ENCODE data around the gene FAM177B. TPM values are rescaled to one million over a fixed set of nuclear protein-coding genes. Genes with fewer than 3 reads are reported as not detected.

FAM177B gene
- total RNA-seq, 1 experiment from 2014 or later = not detected

- Mint-ChIP-seq H3K27ac (ENCODE audit: unreplicated experiment) (peak overlapping the region; percentile 94), H3K9me3 (ENCODE audit: low read depth, unreplicated experiment) (no peaks in the 10 kb centered on the region), H3K4me3 (ENCODE audit: low read depth, unreplicated experiment) (peak overlapping the region; percentile 93), H3K27me3 (ENCODE audit: unreplicated experiment) (no peaks in the 10 kb centered on the region), H3K36me3 (ENCODE audit: insufficient read depth, unreplicated experiment) (peaks cover 52% of the 10 kb centered on the region), H3K4me1 (ENCODE audit: low read depth, unreplicated experiment) (peaks cover 26% of the 10 kb centered on the region)
- peak; percentile 94 for DNase-seq
- TF ChIP-seq CTCF (IDR thresholded peaks at IDR 0.05; ENCODE audit: unreplicated experiment) = no peak
- BruUV-seq (replicated peaks) = TSS peak; percentile 36
- intact Hi-C loops (cut with micrococcal nuclease; ENCODE audit: unreplicated experiment) = loop anchor here (10.0 kb wide), 1 partner anchor 249 kb away; no protein-coding TSS in a partner anchor
- CTCF ChIA-PET = interaction anchor here (0.7 to 1.0 kb wide), 2 partner anchors 24 to 1625 kb away, joined by 3 read pairs; partner anchors contain the start of gene FAM177B
These were observed 23.7 kb upstream of the FAM177B start for GRCh38 chr1:222713091-222713961.

GRCh38 chr1:222716393-222716792, 20.6 kb upstream of the FAM177B start:
- no peak for TF ChIP-seq CTCF (IDR thresholded peaks at IDR 0.05; ENCODE audit: unreplicated experiment)
- intact Hi-C loops (cut with micrococcal nuclease; ENCODE audit: unreplicated experiment) = loop anchor here (10.0 kb wide), 1 partner anchor 252 kb away; no protein-coding TSS in a partner anchor
- no peak for DNase-seq
- Mint-ChIP-seq H3K36me3 (ENCODE audit: insufficient read depth, unreplicated experiment) (peaks cover 62% of the 10 kb centered on the region), H3K27ac (ENCODE audit: unreplicated experiment) (no peak overlapping the region), H3K4me1 (ENCODE audit: low read depth, unreplicated experiment) (peaks cover 7% of the 10 kb centered on the region), H3K4me3 (ENCODE audit: low read depth, unreplicated experiment) (no peak overlapping the region), H3K27me3 (ENCODE audit: unreplicated experiment) (no peaks in the 10 kb centered on the region), H3K9me3 (ENCODE audit: low read depth, unreplicated experiment) (no peaks in the 10 kb centered on the region)
- no TSS peak for BruUV-seq (replicated peaks)
- CTCF ChIA-PET = no interaction called here

- Mint-ChIP-seq H3K27ac (ENCODE audit: unreplicated experiment) (no peak overlapping the region), H3K9me3 (ENCODE audit: low read depth, unreplicated experiment) (no peaks in the 10 kb centered on the region), H3K36me3 (ENCODE audit: insufficient read depth, unreplicated experiment) (peaks cover 58% of the 10 kb centered on the region), H3K27me3 (ENCODE audit: unreplicated experiment) (no peaks in the 10 kb centered on the region), H3K4me3 (ENCODE audit: low read depth, unreplicated experiment) (no peak overlapping the region), H3K4me1 (ENCODE audit: low read depth, unreplicated experiment) (no peaks in the 10 kb centered on the region)
- intact Hi-C loops (cut with micrococcal nuclease; ENCODE audit: unreplicated experiment) = no loop called here
- CTCF ChIA-PET = no interaction called here
- BruUV-seq (replicated peaks) = no TSS peak
- no peak for TF ChIP-seq CTCF (IDR thresholded peaks at IDR 0.05; ENCODE audit: unreplicated experiment)
- DNase-seq = no peak
These were observed 8.3 kb upstream of the FAM177B start for GRCh38 chr1:222728746-222729145.

DNA sequence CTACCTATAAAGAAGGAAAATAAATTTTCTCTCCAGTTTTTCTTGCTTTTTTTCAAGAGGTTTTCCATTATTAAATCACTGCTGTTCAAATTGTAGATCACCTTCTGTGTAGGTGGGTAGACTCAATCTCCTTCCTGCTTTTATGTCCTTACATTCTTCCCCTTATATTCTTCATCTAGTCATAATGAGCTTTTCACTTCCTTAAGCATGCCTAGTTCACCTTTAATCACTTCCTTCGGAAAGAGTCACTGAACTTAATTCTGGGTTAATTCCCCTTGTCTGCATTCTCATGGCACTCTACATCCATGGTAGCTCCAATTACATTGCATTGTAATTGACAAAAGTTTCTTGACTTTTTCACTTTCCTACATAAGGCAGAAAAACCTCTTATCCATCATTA, 6.1 kb upstream of the FAM177B start:
- Mint-ChIP-seq H3K9me3 (ENCODE audit: low read depth, unreplicated experiment) (no peaks in the 10 kb centered on the region), H3K27me3 (ENCODE audit: unreplicated experiment) (no peaks in the 10 kb centered on the region), H3K4me1 (ENCODE audit: low read depth, unreplicated experiment) (no peaks in the 10 kb centered on the region), H3K4me3 (ENCODE audit: low read depth, unreplicated experiment) (no peak overlapping the region), H3K36me3 (ENCODE audit: insufficient read depth, unreplicated experiment) (peaks cover 43% of the 10 kb centered on the region), H3K27ac (ENCODE audit: unreplicated experiment) (no peak overlapping the region)
- BruUV-seq (replicated peaks) = no TSS peak
- CTCF ChIA-PET = no interaction called here
- no peak for DNase-seq
- intact Hi-C loops (cut with micrococcal nuclease; ENCODE audit: unreplicated experiment) = no loop called here
- no peak for TF ChIP-seq CTCF (IDR thresholded peaks at IDR 0.05; ENCODE audit: unreplicated experiment)

Data from Calu3 (cell line).